GM18508 (cell line): ENCODE measurements around the gene GABPB2.

Experiments
- ATAC-seq: cut with Tn5 transposase; IDR thresholded peaks from one replicate; pipeline ENCODE4 v1.9.1; 2021; ENCODE audit warnings: moderate number of reproducible peaks; ENCODE audit not compliant: insufficient read depth, unreplicated experiment

The GABPB2 gene

DNA sequence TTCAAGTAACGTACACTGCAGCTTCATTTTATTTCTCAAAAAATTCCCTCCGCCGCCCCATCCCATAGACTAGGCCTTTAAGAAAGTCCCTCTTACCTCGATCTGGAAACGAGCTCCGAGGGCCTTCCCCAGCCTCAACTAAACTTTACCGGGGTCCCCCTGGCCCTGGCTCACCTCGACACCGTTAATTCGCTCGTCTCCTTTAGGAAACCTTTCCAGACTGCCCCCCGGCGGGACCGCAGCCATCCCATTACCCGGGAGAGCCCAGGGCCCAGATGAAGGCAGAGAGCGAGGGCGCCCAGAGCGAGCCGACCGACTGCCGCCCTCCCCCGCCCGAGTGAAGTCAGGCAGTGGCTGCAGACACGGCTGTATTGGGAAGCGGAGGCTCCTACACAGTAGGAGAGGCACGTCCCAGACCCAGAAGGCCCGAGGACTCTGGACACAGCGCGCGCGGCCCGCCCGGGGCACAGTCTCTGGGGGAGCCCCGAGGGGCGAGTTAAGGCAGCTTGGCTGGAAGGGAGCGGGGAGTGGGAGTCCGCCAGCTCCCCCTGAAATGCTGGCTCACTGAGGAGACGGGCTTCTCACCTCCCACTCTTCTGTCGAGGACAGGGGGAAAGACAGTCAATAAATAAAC is 61.3 kb downstream of the GABPB2 start:
- no peak for ATAC-seq

DNA sequence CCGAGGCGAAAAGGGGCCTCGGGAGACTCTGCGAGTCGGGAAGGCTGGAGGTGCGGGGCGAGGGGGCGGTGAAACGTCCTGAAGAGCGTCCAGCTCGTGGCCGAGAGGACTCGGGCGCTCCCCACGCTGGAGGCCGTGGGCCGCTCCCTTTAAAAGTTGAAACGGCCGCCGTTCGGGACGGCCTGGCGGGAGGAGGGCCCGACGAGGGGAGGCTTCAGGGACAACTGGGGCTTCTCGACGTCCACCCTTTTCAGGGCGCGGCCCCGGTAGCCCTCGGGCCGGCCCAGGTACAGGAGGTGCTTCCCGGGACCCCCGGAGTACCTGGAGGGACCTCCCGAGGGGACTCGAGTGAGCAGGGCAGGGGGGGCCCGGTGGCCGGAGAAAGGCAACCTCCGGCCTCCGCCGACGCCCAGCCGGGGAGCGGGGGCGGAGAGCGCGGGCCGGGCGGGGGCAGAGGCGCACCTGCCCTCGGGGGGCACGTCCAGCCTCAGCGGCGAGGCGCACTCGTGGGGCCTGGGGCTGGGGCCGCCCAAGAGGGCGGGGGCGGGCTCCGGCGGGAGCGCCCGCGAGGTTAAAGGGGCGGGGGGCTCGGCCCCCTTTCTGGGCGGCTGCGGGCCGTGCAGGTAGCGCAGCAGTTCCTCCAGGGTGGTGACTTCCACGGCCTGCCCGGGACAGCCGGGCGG is 61.9 kb downstream of the GABPB2 start:
- no peak for ATAC-seq

DNA sequence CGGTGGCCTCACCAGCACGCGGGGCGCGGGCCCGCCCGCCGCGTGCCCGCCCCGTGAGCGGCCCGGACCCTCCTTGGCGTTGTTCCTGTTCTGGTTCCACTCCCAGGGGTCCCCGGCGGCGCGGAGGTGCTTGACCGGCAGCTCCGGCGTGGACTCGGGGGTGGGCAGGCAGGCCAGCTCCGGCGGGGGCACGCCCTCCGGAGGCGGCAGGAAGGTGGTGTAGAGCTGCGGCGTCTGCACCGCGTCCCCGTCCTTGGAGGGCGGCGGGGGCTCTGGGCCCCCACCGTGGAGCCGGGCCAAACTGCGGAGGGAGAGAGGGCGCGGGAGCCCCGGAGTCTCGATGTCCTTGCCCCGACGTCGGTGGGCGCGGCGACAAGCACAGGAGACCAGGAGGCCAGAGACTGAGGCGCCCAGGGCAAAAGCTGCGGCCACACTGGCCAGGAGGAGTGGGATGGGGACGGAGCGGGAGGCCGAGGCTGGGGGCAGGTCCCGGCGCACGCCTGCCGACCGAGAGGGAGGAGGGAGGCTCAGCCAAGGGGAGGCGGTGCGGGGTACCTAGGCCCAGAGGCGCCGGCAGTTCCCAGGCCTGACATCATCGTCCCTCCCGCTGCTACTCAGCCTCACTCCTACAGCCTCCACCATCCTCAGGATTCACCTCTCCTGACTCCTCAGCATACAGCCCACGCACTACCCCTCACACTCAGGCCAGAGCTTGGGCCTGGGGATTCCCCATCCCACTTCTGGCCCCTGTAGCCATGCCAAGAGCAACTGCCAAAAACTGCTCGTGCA is 62.7 kb downstream of the GABPB2 start:
- no peak for ATAC-seq

DNA sequence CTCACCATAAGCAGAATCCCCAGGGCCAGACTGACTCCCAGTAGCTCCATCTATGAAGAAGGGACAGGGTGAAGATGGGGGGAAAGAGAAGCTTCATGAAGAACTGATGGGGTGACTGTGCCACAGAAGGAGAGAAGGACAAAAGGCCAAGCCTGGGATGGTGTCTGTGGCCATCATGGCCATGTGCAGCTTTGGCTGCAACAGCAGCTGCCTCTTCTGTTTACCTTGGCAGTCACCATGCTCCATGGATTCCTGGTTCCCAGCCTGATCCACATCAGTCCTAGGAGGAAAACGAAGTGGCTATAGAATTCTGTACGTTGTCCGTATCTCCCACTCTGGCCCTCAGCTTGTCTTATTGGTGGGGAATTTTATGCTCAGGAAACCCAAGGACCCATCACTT is 63.8 kb downstream of the GABPB2 start:
- ATAC-seq = no peak

DNA sequence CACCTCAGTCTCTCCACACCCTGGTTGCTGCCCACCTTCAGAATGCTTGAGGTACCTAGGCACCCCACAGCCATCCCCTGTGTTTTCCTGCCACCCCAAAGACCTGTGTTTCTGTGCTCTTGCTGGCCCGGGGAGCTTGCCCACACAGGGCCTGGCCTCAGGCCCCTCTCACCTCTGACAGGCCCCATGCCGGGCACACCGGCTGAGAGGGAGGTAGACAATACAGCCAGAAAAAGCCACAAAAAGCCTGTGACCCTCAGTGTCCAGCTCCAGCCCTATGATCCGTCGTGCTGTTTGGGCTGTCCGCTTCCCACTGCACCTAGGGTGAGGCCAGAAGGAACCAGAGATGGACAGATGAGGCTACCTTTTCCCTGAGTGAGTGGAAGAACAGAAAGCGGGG is 64.4 kb downstream of the GABPB2 start:
- no peak for ATAC-seq

DNA sequence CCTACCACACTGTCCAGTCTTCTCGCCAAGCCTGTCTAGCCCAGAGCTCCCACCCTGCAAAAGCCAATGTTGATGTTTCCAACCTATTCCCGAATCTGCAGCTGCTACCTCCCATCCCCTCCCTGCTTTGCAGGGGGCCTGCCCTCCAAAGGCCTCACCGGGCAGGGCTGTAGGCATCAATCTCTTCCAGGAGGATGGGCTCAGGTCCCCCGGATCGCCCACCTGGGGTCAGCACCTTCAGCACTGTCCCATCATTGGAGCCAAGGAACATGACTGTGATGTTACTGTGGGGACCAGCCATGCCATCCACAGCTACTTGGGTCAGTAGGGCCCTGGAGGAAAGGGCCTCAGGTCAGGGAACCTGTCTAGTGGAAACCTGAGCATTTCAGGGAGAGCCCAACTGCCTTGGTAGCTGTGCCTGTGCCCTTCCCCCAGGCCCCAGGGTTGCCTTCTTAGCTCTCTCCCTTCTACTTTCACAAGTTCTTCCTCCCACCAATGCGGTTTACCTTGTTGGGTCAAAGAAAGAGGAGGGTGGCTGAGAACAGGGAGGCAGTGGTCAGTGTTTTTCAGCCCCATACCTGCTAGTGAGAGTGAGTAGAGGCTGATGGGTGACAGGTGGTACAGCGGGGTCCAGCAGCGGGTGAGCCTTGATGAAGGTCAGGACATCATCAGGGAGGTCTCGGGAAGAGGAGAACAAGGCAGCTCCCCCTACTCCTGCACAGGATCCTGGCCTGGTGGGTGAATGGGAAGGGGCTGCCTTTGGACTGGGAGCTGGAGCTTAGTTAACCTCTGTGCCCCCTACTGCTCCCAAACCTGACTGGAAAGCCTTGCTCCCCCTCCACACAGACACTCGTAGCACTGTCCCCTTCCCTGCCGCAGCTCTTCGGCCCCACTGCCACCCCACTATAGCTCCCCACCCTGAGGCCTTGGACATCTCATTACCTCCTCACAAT is 65.1 kb downstream of the GABPB2 start:
- no peak for ATAC-seq

DNA sequence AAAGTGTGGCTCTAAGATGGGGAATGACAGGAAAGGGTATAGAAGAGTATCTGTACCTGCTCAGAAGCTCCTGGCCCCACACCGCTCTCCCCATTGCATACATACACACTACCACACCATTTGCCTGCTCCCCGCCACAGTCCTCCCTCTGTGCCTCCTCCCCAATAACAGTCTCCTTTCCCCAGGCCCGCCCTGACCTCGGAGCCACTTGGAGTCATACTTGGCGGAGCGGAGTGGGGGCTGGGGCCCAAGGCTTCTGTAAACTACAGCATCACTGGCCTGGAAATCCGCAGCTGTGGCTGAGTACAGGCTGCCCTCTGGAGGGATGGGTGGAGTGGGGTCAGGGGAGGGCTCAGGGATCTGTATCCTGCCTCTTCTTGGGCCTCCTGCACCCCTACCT is 67.2 kb downstream of the GABPB2 start:
- no peak for ATAC-seq

DNA sequence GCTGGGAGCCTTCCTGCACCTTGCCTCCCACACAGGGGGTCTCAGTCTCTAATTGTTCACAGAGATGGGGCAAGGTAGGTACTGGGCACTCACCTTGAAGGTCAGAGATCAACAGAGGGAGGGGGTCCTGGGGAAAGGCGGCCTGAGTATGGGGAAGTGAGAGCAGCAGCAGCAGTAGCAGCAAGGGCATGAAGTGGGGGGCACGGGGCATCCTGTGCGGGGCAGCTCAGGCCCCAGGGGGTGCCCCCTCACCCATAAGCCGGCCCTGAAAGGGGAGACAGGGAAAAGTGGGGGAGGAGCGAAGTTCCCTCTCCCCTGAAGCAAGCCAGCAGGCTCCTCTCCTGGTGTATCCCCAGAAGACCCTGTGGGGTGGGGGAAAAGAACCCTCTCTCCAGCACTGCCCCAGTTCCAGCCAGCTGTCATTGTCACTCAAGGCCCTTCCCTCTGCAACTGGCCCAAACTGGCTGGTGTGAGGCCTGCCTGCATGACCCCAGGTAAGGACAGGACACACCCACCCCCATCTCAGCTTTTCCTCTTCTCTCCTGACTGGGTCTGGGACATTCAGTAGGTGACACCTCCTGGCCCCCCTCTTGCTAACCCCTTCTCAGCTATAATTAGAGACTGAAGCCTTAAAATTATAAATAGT is 72.0 kb downstream of the GABPB2 start:
- no peak for ATAC-seq

DNA sequence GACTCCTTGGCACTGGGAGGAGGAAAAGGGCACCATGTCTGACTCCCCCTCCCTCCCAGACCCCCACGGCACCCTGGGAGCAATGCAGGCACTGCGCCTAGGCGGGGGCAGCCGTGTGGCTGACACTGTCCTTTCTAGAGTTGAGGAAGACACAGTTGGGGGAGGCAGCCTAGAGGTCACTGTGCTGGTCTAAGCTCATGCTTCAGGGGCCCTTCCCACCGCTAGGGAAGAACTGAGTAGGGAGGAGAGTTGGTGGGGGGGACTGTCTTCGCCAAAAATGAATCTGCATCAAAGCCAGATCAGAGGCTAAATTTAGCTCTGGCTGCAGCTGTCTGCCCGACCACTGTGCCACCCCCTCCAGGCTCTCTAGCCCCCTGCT is 72.5 kb downstream of the GABPB2 start:
- no peak for ATAC-seq

DNA sequence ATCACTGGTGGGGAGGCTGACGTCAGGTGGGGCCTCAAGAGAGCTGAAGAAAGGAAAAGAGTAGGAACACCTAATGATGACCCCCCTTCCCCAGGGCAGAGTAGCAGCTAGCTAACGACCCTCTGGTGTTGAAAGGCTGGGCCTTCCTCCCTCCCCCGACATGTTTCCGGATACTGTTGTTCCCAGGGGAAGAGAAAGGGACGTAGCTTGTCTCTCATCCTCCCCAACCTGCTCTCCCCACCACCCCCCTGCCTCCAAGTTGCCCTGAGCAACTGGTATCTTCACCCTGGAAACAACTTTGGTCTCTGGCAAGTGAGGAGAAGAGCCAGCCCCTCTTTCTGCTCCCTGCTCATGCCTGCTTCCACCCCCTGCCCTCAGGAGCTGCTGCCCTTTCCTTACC is 73.4 kb downstream of the GABPB2 start:
- no peak for ATAC-seq

DNA sequence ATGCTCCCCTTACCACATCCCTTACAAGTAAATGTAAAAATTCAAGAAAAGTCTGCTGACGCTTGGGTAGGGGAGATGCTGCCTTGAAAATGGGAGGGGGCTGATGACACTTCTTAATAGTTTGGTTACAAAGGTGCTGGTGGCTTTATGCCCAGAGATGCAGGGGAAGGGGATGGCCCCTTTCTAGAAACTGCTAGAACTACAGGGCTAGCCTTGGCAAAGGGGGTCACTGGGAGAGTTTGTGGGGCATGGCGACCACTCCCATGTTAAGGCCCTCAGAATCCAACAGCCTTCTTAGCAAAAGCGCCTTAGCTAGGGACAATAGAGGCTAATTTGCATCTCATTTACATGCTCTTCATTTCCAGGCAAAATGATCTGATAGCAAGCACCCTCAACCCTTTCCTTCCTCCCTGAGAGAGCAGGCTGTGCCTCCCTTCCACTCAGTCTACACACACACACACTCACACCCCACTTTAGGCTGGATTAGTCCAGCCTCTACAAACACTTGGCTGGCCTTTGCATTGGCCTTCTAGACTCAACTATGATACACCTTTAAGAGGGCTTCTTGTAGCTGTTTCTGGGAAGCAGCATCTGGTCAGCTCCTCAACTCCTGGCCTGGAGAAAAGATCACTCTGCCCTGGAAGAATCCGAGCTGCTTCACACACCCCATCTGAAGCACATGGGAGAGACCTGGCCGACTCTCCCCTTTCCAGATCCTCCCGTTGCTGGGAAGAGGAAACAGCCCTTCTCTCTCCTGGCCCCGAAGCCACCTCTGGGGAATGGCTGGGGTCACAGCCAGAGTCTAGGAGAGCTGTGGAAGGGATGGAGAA is 74.1 kb downstream of the GABPB2 start:
- no peak for ATAC-seq

DNA sequence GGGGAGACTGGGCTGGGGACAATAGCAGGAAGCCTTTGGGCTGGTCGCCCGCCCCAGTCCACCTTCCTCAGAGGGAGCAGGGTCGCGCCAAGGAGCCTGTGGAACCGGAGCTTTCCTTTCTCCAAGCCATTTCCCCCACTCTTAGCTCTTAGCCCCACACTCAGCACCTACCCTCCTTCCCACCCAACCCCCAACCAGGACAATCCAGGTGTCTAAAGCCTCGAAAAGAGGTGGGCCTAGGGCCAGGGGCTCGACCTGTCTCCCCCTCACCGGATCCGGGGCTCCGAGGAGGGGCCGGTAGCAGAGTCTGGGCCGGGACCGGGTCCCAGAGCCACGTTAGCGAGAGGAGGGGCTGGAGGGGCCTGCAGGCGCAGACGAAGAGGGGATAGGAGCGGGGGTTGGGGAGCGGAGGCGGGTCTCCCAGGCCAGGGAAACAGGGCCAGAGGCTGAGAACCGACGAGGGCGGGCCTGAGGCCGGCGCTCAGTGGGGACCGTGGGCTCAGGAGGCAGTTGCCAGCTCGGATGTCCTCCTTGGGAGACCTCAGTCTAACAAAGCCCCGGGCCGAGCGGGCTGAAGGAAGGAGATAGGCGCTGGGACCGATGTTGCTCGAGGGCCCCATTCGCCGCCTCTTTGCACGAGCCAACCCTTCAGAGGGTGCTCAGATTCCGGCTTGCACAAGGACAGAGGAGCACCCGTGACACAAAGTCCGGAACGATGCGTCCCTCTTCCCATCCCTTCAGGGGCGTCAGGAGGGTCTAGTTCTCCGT is 74.9 kb downstream of the GABPB2 start:
- no peak for ATAC-seq

DNA sequence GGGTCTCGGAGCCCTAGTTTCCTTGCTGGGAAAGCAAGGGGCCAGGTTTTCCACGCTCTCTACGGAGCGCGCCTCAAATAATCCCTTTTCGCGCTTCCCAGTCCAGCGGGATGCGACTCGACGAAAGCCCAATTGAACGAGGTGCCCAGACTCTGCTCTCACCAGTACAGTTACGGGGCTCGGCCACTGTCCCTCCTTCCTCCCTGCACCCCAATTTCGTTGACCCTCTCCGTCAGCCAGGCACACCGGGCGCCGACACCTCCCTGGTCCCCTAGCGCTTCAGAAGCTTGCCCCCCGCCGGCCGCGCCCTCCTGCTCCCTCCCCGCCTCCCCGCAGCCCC is 75.5 kb downstream of the GABPB2 start:
- ATAC-seq = no peak

DNA sequence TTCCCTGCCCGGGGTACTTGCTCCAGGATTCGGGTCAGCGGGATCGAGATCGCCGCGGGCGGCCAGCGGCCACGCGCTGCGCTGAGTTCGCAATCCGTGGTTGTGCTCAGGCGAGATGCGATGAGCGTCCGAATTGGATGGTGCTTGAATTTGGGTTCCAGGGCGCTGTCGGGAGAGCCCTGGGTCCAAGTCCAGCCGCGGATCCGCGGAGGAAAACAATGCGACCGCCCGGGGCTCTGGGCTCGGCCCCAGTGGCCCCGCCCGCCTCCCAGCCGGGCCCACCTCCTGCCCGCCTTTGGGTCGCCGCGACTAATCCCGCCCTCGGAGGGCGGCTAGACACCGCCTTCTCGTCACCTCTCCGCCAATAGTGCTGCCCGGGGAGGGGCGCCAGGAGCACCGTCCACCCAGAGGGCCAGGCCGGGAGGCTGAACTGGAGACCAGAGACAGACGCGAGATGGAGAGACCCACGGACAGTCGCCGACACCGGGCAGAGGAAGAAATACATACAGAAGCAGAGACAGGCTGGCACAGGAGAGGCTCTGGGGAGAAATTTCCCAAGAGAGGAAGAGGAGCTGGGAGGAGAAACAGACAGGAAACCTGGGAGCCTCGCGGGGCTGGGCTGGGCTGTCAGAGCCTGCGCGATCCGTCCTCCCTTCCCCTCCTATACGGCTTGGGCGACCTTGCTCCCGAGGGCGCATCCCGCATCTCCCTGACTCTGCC is 76.0 kb downstream of the GABPB2 start, which contains the start of gene SEMA6C:
Gene SEMA6C, minus strand, starts transcription at position 220 of the 720 bp plus-strand sequence. CDS start 4,010 bp downstream, outside the sequence.
- ATAC-seq = no peak

DNA sequence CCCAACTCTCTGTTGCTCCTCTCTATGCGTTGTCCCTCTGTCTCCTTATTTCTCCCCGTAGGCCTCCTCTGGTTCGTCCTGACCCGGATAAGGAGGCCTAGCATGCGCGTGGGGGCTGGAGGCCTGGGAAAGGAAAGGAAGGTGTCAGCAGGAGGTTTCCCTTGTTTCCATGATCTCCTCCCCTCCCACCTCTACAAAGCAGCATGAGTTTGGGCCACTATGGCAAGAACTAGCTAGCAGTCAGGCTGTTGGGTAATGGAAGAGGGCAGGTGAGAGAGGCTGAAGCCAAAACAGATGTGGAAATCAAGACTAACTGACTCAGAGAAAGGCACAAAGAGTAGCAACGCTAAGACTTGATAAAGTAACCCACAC is 76.6 kb downstream of the GABPB2 start:
- ATAC-seq = no peak

DNA sequence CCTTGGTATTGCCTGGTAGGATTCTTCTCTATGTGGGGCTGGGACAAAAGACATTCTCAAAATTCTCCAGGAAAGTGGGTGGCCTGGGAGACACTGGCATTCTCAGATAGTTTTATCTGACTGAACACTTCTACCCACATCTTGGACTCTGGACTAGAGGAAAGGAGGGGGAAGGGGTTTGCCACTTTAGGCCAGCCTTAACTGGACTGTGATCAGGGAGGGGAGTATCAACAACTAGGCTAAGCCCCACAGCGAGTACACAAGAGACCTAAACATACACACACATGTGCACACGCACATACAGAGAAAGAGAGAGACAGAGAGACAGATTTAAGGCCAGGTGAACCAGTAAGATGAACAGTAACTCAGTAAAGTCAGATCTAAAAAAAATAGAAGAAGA is 77.1 kb downstream of the GABPB2 start:
- no peak for ATAC-seq

DNA sequence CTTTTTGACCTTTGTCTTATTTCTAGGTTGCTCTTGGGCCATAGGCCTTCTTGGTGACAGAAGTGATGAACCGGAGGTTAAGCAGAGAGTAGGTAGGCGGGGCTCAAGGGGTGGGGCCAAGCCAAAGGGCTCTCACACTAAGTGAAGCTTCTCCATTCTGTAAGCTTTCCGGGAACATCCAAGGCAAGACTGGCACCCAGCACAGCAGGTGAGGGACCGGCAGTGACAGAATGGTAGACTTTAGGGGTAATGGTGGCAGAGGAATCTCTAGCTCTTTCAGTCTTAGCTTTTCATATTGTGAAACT is 85.9 kb downstream of the GABPB2 start, which contains the start of gene TNFAIP8L2:
Gene TNFAIP8L2, plus strand, starts transcription at position 135 of the 305 bp plus-strand sequence. CDS start 2,049 bp downstream, outside the sequence.
- no peak for ATAC-seq

DNA sequence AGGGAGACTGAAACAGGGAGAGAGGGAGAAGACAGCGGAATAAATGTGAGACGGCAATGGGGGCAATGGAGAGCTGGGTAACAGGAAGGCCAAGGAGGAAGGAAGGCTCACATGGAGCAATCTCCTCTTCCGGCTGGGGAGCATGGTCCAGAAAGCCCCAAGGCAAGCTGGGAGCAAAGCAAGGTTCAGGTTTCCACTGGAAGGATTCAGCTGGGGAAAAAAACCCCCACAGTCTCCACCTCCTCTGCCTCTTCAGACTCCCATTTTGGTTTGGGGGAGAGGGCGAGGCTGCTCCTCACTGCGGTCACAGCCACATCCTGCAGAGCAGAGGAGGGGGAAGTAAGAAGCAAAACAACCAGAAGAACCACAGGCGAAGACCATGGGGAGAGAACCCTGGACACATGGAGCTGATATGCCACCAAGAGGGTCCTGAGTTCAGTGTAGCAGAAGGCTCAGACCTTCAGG is 86.5 kb downstream of the GABPB2 start:
- no peak for ATAC-seq
